HG02981 (cell line): ENCODE data around the gene TMC3.

Experiments
- ATAC-seq: cut with Tn5 transposase; IDR thresholded peaks from one replicate; pipeline ENCODE4 v1.9.1; 2021; ENCODE audit warnings: mild to moderate bottlenecking, moderate library complexity; ENCODE audit not compliant: unreplicated experiment

TMC3 gene

DNA sequence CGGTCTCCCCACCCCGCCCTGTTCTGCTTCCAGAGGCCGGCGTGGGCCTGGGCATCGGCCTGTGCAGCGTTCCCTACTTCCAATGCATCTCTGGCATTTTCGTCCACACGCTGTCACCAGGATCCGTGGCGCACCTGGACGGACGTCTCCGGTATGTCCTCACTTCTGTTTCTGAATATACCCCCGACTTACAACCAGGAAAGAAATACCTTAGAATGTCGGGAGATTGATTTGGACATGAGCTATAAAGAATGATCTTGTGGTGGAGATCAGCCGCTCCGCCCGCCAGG lies 91.5 kb downstream of the TMC3 start:
- no peak for ATAC-seq

DNA sequence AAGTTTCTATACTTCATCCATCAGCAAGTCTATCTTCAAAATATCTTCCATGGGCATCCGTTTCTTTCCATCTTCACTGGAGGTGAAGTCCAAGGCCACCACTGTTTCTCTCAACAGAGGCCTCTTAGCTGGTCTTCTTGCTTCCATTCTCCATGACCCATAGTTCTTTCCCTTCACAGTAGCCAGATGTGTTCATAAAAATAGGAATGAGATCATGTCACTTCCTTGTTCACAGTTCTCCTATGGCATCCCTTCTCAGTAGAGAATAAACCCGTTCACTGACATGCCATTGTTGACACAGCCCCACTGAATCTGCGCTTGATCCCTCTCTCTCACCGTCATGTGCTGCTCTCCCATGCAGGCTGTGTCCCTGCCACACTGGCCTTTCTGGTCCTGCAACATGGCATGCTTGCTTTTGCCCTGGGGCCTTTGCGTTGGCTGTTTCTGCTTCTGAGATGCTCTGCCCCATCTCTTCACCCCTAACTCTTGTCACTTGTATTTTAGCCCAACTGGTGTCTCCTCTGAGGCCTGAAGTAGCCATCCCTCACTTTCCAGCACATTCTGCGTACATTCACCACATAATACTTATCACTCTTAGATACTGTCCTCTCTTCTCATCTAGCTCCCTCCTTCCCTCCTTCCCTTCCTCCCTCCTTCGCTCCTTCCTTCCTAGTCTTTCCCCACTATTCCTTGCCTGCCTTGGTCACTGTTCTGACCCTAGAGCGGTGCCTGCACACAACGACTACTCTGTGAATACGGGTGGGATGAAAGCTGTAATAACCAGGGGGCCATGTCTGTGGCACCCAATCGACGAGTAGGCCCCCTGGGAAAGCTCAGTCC lies 92.0 kb downstream of the TMC3 start:
- ATAC-seq = no peak

- no peak for ATAC-seq
These were observed 92.6 kb downstream of the TMC3 start for GRCh38 chr15:81281456-81281735.
